GM21786 (cell line): Measurements from ENCODE around the gene THSD7B.
"Not testable (repeated sequence)": the region's sequence is repeated elsewhere in the genome, so short reads cannot be mapped to it uniquely, and the experiment has no call there.

Experiments
- ATAC-seq: cut with Tn5 transposase; IDR thresholded peaks from one replicate; pipeline ENCODE4 v1.9.1; 2021; ENCODE audit not compliant: unreplicated experiment

THSD7B gene

DNA sequence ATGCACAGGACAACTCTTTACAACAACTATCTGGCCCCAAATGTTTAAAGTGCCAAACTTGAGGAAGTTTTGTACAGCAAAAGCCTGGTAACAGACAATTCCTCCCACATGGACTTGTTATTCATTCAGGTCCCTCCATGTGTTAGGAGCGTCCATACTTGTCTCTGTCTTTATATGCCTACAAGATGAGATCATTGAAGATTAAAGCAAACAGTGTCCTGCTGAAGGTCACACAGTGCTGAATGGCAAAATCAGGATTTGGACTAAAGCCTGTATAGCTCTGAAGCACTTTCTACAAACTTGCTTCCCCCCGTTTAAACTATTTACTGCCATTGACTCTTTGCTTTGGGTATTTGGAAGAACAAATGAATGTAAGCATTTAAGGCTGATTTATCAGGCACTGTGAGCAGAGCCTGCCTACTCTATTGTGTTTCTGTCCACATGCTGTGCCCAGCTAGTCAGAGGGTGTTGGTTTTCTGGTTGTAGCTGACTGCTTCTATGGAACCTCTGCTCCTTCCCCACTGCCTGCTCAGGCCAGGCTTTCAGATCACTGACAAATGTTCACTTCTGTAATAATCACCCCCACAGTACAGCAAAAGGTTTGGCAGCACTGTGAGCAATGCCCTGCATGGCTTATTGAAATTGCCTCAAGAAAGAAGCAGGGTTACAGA is 274.3 kb downstream of the THSD7B start:
- ATAC-seq = no peak

GRCh38 chr2:137047369-137047768 is 282.0 kb downstream of the THSD7B start:
- no peak for ATAC-seq

- no peak for ATAC-seq
These were observed 283.1 kb downstream of the THSD7B start for GRCh38 chr2:137048455-137048854.

DNA sequence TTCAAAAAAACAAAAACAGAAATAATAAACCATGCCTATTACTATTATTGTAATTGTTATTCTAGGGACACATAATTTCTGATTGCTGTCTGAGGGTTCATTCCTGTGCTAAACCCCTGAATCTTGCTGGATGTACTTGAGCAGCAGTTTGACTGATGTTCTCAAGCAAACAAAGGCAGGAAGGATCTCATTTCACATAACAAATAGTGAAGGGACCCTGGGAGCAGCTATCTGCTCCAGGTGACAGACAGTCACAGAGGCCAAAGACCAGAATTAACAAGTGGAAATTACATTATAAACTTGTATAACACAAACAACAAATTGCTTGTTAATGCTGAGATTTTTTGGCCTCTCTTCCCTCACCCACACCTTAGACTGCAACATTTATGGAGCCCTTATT is 284.2 kb downstream of the THSD7B start:
- ATAC-seq = no peak

DNA sequence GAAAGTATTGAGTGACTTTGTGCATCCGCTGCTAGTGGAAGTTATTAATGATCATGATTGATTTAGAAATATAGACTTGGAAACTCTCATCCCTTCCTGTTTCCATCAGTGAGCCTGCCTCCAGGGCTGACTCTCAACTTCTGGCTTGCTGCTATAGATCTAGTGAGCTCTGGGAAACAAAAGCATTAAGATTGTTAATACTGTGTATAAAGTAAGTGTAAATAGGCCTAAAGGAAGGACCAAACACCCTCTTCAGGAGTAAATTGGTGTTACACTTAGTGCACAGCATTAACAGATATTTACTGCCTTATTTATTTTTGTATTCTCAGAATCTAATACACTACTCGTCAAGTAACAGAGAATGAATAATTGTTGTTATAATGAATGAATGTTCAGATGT is 285.6 kb downstream of the THSD7B start:
- no peak for ATAC-seq

DNA sequence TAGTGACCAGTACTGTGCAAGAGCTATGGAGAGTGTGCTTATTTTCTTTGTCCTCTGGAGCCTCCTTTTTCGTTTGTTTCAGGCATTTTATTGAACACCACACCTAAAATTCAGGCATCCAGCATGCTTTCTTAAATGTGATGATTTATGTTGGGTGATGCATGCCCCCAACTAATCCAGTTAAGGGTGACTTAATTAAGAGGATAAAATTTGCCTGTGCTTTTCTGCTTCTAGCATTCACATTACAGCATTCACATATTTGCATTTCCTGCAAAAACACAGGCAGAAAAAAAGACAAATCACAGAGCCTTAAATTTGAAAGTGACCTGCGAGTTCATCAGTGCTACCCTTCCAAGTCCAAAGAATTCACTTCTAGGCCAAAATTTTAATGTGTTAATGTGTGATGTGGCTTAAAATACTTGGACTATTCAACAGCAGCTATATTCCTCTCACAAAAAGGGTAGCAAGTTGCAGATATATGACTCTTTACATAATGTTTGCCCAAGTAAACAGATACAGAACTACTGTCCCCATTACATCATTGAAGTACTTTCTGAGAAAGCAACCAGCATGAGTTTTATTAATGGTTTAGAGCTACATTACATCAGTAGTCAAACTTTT is 286.5 kb downstream of the THSD7B start:
- ATAC-seq = no peak

DNA sequence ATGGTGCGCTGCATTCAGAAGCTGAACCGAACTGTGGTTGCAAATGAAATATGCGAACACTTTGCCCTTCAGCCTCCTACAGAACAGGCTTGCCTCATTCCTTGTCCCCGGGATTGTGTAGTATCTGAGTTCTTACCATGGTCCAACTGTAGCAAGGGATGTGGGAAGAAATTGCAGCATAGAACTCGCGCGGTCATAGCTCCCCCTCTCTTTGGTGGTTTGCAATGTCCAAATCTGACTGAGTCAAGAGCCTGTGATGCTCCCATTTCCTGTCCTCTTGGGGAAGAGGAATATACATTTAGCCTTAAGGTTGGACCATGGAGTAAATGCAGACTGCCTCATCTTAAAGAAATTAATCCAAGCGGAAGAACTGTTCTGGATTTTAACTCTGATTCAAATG is 291.4 kb downstream of the THSD7B start:
- no peak for ATAC-seq

DNA sequence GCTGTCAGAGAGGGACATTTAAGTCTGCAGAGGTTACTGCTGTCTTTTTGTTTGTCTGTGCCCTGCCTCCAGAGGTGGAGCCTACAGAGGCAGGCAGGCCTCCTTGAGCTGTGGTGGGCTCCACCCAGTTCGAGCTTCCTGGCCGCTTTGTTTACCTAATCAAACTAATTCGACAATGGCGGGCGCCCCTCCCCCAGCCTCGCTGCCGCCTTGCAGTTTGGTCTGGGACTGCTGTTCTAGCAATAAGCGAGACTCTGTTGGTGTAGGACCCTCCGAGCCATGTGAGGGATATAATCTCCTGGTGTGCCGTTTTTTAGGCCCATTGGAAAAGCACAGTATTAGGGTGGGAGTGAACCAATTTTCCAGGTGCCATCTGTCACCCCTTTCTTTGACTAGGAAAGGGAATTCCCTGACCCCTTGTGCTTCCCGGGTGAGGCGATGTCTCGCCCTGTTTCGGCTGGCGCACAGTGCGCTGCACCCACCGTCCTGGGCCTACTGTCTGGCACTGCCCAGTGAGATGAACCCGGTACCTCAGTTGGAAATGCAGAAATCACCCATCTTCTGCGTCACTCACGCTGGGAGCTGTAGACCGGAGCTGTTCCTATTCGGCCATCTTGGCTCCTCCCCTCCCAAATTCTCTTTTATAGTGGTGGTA is 310.9 kb downstream of the THSD7B start:
- not testable (repeated sequence) for ATAC-seq

DNA sequence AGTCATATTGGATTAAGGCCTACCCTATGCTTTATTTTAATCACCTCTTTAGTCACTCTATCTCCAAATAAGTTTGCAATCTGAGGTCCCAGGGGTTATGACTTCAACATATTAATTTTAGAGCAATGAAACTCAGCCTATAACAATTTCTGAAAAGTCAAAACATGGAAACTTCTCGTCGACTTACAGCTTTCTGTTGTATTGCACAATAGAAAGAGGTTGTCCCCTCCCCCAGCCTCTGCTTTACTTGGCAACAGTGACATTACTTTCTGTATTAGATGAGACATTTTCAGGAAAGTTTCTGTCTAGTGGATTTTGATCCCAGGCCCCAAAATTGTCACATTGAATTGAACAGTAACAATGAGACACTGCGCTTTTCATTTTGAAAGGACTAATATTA is 326.4 kb downstream of the THSD7B start:
- ATAC-seq = no peak

DNA sequence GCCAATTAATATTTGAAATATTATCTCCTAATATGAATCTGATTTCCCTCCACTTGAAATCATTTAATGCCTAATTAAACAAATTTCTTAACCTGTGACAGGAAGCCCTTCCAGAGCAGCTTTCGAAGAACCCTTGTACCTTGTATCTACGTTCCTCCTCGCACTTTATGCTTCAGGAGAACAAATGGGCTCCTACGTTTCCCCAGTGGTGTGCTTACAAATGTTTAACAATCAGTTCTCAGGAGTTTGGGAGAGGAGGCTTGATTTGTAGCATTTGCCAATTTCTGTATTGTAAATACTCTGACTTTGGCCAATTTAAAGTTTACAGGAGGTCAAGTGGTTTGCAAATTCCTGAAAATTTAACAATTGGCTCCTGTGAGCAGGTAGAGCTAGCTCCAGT is 327.8 kb downstream of the THSD7B start:
- no peak for ATAC-seq

- no peak for ATAC-seq
These were observed 330.8 kb downstream of the THSD7B start for GRCh38 chr2:137096187-137096586.

DNA sequence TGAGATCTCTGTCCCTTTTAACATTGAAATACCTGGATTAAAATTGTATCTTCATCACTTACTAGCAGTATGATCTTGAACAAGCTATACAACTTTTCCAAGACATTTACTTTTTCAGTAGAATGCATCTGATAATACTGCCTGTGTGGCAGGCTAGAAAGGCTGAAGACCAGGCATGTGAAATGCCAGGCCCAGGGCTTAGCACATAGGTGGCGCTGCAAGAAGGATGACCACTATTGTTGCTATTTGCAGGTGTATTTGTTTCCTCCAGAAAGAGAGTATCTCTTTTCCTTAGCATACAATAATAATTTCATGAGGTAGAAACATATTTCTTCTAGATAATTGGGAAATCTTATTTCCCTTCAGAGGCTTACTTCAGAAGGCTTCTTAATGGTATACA is 331.3 kb downstream of the THSD7B start:
- no peak for ATAC-seq

- not testable (repeated sequence) for ATAC-seq
These were observed 336.5 kb downstream of the THSD7B start for GRCh38 chr2:137101814-137102213.

GRCh38 chr2:137107904-137108303 is 342.6 kb downstream of the THSD7B start:
- no peak for ATAC-seq

- no peak for ATAC-seq
These were observed 346.6 kb downstream of the THSD7B start for GRCh38 chr2:137111896-137112295.

DNA sequence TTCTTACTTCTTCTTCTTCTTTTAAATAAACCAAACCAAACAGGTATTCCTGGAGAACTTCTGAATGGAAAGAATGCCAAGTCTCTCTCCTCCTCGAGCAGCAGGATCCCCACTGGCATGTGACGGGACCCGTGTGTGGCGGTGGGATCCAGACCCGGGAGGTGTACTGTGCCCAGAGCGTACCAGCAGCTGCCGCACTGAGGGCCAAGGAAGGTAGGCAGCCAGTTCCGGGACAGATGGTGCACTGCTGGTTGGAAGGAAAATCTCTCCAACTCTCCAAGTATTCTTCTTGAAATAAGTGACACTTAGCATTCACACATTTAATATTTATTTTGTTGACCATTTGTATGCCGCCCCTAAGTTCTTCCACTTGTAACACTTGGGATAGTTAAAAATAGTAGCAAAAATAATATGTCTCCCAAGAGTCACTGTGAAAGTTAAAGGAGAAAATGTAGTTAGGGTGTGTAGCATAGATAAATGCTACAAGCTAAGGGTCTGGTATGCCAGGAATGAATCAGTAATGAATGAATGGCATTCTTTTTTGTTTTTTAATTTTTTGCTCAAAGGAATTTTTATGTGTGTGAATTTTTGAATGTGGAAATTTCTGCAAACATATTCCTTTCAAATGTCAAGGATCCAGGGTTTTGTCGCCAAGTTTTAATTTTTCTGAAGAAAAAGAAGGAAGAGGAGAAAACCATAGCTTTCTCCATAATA is 349.9 kb downstream of the THSD7B start:
- ATAC-seq = no peak

DNA sequence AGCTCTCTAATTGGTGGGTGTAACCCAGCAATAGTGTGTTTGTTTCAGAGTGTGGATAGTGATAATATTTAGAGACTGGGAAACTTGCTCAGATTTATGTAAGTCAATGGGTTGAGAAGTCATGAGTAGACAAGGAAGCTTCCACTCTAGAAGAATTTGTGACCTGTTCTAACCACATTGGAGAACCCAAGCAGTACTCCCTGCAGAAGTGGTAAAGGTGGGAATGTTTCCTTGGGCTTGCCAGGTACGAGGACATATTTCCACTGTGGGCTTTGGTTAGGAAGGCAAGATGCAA is 350.4 kb downstream of the THSD7B start:
- ATAC-seq = no peak

DNA sequence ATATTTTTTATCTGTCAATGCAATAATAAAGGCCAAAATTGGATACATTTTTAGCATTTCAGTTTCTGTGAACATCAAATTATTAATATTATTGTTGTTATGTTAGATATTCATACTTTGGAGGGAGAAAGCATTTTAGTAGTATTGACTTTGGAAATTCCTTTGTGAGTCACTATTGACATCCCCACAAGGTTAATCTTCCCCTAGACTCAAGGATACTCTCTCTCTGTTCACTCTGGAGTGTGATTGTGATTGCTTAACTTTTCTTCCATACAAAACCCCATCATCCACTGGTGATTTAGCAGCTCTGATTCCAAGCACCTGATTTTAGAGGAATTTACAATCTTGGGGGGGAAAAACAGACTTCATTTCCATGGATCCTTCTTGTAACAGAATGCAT is 352.0 kb downstream of the THSD7B start:
- ATAC-seq = no peak

GRCh38 chr2:137118140-137118539 is 352.8 kb downstream of the THSD7B start:
- no peak for ATAC-seq

DNA sequence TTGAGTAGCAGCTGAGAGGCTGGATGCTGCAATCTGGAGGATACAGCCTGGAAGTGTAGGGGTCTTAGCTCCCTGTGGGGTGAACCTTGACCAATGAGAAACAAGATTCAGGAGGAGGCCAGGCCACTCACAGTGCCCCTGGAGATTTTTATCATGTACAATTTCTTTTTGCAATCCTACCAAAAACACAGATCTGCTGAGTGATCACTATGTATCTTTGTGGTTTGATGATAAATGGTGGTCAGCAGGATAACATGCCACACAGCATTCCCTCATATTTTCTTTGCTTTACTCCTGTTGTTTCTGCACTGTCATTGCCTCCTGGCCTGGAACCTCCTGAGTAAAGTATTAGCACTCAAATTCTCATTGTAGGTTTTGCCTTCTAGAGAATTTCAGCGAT is 357.9 kb downstream of the THSD7B start:
- no peak for ATAC-seq

DNA sequence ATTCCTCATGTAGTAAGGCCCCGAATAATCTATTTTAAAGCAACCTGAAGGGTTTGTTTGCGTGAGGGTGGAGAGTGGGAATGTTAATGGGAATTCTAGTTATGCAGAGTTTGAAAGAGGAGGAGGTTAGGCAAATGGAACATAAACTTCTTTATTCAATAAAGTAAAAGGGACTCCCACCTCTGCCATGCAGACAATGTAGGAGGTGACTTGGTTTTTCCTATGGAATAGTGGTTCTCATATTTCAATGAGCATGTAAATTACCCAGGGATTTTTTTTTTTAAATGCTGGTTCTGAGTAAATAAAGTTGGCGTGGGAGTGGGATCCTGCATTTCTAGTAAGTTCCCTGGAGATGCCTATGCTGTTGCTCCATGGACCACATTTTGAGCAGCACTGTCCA is 367.9 kb downstream of the THSD7B start:
- no peak for ATAC-seq

DNA sequence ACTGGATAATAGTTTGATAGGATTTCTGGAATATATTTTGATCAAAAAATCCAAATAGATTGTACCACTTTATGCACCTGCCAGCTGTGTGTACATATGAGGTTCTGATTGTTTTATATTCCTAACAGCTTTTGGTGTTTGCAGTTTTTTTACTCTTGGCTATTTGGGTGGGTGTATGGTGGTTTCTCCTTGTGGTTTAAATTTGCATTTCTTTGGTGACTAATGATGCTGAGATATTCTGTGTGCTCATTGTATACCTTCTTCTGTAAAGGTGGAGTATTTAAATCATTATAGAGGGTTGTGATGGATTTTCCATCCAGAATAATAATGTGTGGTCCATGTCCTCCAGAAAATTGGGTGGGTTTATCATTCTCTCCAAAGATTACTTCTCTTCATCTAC is 372.9 kb downstream of the THSD7B start:
- ATAC-seq = no peak
